Activated naive CD4-positive, alpha-beta T cell treated with anti-CD3 and anti-CD28 coated beads, Interleukin-2, amount 50 U/mL, for 16 hours (primary cell): ENCODE results near the gene APOL6.
"Not testable (repeated sequence)": the region's sequence is repeated elsewhere in the genome, so short reads cannot be mapped to it uniquely, and the experiment has no call there.

Source experiments
- DNase-seq: peaks from one replicate; pipeline ENCODE4 v3.0.0-alpha.2; 2020

The APOL6 gene

DNA sequence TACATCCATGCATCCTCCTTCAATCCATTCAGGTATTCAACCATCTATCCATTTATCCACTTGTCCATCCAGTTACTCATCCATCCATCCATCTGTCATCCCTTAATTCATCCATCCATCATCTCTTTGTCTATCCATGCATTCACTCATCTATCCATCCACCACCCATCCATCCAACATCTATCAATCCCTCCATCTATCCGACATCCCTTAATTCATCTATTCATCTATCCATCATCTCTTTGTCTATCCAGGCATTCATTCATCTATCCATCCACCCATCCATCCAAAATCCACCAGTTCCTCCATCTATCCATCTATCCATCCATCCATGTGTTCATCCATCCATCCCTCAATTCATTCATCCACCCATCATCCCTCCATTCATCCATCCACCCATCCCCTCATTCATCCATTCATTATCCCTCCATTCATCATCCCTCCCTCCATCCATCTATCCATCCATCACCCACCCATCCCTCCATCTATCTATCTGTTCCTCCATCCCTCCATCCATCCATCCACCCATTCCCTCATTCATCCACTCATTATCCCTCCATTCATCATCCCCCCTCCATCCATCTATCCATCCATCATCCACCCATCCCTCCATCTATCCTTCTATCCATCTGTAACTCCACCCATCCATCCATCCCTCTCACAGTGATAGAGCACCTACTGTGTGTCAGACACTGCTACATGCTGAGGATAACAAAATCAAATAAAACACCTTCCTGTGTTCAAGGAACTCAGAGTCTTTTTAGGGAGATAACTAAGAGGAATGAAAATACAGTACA, 29.6 kb upstream of the APOL6 start:
- no peak for DNase-seq

GRCh38 chr22:35619336-35620094, 28.7 kb upstream of the APOL6 start:
- DNase-seq = no peak

- DNase-seq = no peak
Observed at GRCh38 chr22:35620624-35621251, 27.5 kb upstream of the APOL6 start.

GRCh38 chr22:35621451-35621850, 26.8 kb upstream of the APOL6 start:
- DNase-seq = no peak

- no peak for DNase-seq
Observed at GRCh38 chr22:35622191-35622913, 25.9 kb upstream of the APOL6 start.

- not testable (repeated sequence) for DNase-seq
Observed at GRCh38 chr22:35623885-35624284, 24.4 kb upstream of the APOL6 start.

GRCh38 chr22:35624547-35624946, 23.7 kb upstream of the APOL6 start:
- no peak for DNase-seq

DNA sequence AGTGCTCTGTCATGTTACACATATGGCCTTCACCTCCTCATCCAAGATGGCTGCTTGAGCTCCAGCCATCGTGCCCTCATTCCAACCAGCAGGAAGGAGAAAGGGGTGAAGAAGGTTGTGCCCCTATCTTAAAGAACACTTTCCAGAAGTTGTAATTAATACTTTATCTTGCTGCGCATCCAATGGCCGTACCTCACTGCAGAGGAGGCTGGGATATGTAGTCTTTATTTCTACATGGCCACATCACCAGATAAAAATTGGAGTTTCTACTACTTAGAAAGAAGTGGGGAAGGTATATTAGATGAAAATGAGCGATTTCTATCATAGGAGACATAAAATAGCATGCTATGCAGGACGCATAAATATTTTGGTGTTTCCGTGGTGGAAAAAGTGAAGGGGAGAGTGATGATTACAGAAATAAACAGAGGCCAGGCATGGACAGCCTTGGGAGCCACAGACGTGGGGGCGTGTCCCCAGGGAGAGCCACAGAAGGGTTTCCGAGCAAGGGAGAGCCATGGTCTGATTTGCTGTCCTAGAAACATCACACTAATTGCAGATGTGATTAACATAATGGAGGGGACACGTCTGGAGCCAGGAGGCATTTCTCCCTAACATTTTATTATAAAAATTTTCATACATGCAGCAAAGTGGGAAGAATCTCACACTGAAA, 22.3 kb upstream of the APOL6 start:
- no peak for DNase-seq

GRCh38 chr22:35627267-35628041, 20.8 kb upstream of the APOL6 start:
- DNase-seq = peak; percentile 63

- no peak for DNase-seq
Observed at GRCh38 chr22:35628732-35629131, 19.5 kb upstream of the APOL6 start.

DNA sequence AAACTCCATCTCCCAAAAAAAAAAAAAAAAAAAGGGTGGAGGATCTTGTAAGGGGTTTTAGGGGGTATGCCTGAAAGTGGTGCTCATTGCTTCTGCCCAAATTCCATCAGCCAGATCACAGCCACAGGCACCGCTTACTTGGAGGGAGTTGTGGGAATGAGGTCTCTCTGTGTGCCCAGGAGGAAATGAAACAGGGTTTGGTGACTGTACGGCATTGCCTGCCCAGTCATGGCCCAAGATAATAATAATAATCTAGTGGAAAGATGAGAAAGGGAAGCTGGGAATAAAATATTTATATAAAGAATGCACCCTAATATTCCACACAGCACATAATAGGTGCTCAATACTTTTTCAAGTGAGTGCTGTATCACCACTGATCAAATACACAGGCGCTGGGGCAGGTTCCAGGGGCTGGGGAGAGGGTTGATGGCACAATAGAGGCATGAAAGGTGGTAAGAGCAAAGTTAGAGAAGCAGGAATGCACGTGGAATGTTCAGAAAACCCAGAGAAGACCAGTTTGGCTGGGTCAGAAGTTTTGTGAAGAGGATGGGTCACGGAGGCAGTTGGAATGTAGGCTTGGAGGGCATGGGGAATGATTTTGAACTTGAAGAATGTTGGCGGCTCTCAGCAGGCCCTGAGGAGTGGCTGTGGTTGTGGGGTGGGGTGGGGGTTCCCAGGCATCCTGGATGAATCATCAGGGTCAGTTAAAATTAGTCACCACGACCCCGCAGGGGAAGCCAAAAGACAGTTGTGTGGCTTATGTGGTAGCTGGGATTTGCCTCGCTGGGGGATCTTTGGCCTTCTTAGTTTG, 18.6 kb upstream of the APOL6 start:
- DNase-seq = no peak

- DNase-seq = no peak
Observed at GRCh38 chr22:35630387-35630793, 17.9 kb upstream of the APOL6 start.

DNA sequence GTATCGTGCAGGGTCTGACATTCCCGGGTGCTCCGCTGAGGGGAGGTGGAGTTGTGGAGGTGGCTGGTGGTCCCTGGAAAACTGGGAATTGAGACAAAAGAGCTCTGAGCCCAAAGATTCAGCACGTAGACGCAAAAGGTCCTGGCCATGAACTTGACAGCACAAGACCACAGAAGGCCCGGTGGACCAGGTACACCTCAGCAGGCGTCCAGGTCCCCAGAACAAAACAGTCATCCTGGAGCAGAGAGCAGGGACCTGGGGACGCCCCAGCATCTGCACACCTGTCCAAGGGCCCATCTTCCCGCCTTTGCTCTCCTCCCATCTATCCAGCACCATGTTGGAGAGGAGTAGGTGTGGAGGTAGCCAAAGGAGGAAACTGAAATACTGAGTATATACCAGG, 17.4 kb upstream of the APOL6 start:
- DNase-seq = no peak

GRCh38 chr22:35631597-35631996, 16.6 kb upstream of the APOL6 start:
- DNase-seq = peak; percentile 28

DNA sequence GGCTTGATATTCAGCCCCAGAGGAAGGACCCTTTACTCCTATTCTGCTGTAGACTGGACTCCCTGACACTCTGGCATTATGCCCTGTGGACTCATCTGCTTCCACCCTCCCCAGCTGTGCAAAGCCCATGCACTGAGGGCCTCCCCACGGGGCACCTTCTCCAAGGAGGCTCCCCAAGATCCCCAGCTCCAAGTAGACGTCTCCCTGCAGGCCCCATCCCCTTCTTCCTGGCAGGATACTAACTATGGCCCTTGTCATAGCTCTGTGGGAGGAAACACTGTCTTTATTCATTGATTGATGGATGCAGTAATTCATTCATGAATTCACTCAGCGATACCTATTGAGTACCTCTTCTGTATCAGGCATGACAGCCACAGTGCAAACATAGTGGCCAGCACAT, 15.3 kb upstream of the APOL6 start:
- DNase-seq = no peak

GRCh38 chr22:35633520-35633919, 14.7 kb upstream of the APOL6 start:
- DNase-seq = no peak

DNA sequence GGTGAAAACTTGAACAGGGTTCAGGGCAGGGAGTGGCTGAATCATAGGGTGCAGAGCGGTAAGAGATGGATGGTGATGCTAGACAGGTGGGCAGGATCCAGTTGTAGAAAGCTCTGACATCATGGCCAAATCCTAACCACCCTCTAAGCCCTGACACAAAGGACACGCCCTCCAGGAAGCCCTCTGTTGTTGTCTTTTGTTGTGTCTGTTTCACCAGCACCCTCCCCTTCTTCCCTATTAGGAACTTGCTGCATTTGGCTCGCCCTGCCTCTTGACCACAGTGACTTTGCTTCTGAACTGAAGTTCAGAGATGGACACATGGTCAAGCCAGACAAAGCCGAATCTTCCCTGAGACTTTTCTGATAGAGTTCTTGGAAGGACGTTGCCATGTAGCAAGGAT, 14.2 kb upstream of the APOL6 start:
- DNase-seq = no peak

GRCh38 chr22:35634943-35635540, 13.2 kb upstream of the APOL6 start:
- DNase-seq = no peak

GRCh38 chr22:35637254-35637653, 11.0 kb upstream of the APOL6 start:
- no peak for DNase-seq

DNA sequence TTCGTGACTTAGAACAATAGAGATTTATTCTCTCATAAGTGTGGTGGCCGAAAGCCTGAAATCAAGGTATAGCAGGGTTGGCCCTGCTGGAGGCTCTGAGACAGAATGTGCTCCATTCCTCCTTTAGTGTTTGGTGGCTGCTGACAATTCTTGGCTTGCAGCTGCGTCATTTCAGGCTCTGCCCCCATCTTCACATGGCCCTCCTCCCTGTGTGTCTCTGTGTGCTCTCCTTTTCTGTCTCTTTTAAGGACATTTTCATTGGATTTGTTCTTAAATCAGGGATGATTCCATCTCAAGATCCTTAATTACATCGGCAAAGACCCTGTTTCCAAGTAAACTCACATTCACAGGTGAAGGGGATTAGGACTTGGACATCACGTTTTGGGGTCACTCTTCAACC, 10.2 kb upstream of the APOL6 start:
- no peak for DNase-seq

GRCh38 chr22:35638410-35638809, 9.8 kb upstream of the APOL6 start:
- no peak for DNase-seq
